ENCODE data around the gene CLPSL2. TPM values are rescaled to one million over a fixed set of nuclear protein-coding genes. Genes with fewer than 3 reads are reported as not detected.

CLPSL2 gene
- total and polyA plus RNA-seq, 11 donors = not detected

DNA sequence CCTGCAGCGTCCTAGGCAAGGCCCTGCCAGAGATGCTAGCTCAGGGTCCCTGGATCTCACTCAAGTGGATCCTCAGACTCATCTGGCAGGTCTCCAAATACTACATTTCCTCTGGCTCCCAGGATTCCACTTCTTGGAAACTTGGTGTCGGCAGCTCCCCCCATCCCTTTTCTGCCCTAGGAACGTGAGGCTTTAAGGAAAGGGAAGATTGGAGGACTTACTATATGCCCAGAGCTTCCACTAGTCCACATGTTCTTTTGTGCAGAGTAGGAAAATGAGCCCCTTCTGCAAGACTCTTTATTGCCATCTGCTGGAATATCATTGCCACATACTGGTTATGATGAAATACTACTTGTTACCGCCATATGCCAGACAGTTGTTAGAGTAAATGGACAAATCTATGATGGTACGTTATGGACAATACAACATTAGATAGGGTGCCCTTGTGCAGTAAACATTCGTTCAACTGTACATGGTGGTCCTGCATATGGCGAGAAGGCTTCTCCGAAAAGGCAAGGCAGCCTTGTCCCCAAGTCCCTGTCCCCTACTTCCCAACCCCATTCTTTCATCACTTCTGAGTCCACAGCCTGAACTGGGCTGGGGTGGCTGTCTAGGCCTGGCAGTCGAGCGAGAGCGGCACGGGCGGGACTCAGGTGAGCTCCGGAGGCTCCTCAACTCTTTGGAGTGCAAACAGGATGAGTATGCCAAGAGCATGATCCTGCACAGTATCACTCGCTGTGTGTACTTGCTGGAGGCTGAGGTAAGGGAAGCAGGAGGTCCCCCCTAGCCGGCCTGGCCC lies 38.8 kb upstream of the CLPSL2 start:
- Histone ChIP-seq H3K4me1 (peaks cover 4 to 46% (median 13%) of the 10 kb centered on the region in 12 donors), H3K27me3 (no peaks in the 10 kb centered on the region), H3K9me3 (no peaks in the 10 kb centered on the region), H3K27ac (peak overlapping the region in 1 of 12 donors; percentile 45), H3K36me3 (no peaks in the 10 kb centered on the region), H3K4me3 (no peak overlapping the region)
- no peak for TF ChIP-seq POLR2A (IDR thresholded peaks at IDR 0.05)
- TF ChIP-seq, protein P1, sequence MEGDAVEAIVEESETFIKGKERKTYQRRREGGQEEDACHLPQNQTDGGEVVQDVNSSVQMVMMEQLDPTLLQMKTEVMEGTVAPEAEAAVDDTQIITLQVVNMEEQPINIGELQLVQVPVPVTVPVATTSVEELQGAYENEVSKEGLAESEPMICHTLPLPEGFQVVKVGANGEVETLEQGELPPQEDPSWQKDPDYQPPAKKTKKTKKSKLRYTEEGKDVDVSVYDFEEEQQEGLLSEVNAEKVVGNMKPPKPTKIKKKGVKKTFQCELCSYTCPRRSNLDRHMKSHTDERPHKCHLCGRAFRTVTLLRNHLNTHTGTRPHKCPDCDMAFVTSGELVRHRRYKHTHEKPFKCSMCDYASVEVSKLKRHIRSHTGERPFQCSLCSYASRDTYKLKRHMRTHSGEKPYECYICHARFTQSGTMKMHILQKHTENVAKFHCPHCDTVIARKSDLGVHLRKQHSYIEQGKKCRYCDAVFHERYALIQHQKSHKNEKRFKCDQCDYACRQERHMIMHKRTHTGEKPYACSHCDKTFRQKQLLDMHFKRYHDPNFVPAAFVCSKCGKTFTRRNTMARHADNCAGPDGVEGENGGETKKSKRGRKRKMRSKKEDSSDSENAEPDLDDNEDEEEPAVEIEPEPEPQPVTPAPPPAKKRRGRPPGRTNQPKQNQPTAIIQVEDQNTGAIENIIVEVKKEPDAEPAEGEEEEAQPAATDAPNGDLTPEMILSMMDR (IDR thresholded peaks at IDR 0.05) = peak; percentile 74 to 92 (median 87)
- DNase-seq = no peak
- WGBS, 4 donors = 53 to 64% (median 59%) methylated on average over 16 of the region's 16 CpGs
- intact Hi-C loops (cut with DNase I) = loop anchor here (1.0 to 5.0 kb wide), 12 partner anchors 49 to 215 kb away; partner anchors contain the start of gene FKBP5 (in 2 of the 10)
- ATAC-seq = peak; percentile 47 to 86 (median 78)

DNA sequence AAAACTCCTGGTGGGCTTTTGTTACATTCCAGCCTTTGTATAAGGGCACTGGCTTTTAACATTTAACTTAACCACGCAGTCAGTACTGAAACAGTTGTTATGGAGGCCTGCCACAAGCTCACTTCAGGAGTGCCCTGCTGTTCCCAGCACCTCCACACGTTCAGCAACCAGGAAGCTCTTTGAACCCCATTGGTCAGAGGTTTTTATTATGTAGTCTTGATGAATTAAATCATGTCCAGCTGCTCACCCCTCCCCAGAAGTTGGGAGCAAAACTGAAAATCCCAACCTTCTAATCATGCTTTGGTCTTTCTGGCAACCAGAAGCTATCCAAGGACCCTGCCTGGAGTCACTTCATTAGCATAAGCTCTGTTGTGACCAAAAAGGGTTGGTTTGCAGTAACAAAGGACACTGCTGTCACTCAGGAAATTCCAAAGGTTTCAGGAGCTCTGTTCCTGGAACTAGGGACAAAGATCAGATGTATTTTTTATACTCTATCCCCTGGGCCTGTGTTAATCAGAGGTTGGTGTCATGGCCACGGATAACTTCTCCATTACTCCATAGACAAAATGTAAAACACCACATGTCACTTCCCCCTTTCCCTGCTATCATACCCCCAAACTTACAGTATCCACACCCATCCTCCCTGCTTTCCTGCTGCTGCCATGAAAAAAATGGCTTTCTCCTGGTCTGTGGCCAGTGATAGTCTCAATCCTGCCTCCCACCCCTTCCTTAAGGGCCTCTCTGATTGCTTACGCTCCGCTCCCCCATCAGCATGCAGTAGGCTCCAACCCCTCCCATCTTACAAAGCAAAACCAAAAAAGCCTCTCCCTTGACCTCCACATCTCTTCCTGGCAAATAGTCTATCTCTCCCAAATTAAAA lies 36.5 kb upstream of the CLPSL2 start:
- peaks cover 0 to 29% (median 5%) of the 10 kb centered on the region in 12 donors for H3K4me1 ChIP-seq
- ATAC-seq = peak; percentile 18 to 50 (median 28)
- no peaks in the 10 kb centered on the region for H3K9me3 ChIP-seq
- H3K4me3 ChIP-seq = no peak overlapping the region
- TF ChIP-seq, protein P1 (IDR thresholded peaks at IDR 0.05) = no peak
- no peak for TF ChIP-seq POLR2A (IDR thresholded peaks at IDR 0.05)
- WGBS, 4 donors = 57 to 69% (median 63%) methylated on average over 5 of the region's 5 CpGs
- no peaks in the 10 kb centered on the region for H3K27me3 ChIP-seq
- intact Hi-C loops (cut with DNase I) = loop anchor here in 3 of 10 donors (5.0 kb wide), 3 partner anchors 53 to 218 kb away; partner anchors contain the start of gene FKBP5 (in 1 of the 3)
- H3K27ac ChIP-seq = peak overlapping the region; percentile 39 to 79 (median 54)
- no peaks in the 10 kb centered on the region for H3K36me3 ChIP-seq
- DNase-seq = no peak

DNA sequence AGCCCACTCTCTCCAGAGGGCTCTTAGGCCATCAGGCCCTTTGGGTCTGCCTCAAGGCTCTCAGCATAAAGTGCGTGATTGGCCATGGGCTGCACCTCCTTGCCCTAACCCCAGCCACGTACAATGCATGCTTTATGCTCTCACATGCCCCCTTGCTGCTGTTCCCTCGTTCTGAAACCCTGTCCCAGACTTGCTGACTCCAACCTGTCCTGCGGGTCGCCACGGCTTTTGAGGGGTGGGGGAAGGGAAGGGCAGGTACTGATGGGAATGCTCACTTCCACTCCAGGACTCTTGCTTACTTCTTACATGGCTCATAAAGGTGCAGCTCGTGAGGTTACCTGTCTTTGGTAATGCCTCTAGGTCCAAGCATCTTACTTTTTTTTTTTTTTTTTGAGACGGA lies 33.6 kb upstream of the CLPSL2 start:
- WGBS, 4 donors = 55 to 61% (median 58%) methylated on average over 8 of the region's 8 CpGs
- TF ChIP-seq, protein P1 (IDR thresholded peaks at IDR 0.05) = no peak
- no peak for TF ChIP-seq POLR2A (IDR thresholded peaks at IDR 0.05)
- H3K36me3 ChIP-seq = no peaks in the 10 kb centered on the region
- H3K27me3 ChIP-seq = no peaks in the 10 kb centered on the region
- peaks cover 0 to 4% (median 0%) of the 10 kb centered on the region in 12 donors for H3K9me3 ChIP-seq
- no peak overlapping the region for H3K27ac ChIP-seq
- intact Hi-C loops (cut with DNase I) = no loop called here
- no peak overlapping the region for H3K4me3 ChIP-seq
- no peak for DNase-seq
- peaks cover 0 to 8% (median 4%) of the 10 kb centered on the region in 12 donors for H3K4me1 ChIP-seq
- no peak for ATAC-seq

- Histone ChIP-seq H3K27ac (no peak overlapping the region), H3K4me3 (no peak overlapping the region), H3K27me3 (no peaks in the 10 kb centered on the region), H3K4me1 (peaks cover 0 to 3% (median under 1%) of the 10 kb centered on the region in 12 donors), H3K9me3 (peaks cover 0 to 8% (median 0%) of the 10 kb centered on the region in 12 donors), H3K36me3 (no peaks in the 10 kb centered on the region)
- ATAC-seq = no peak
- DNase-seq = no peak
- intact Hi-C loops (cut with DNase I) = no loop called here
- no peak for TF ChIP-seq POLR2A (IDR thresholded peaks at IDR 0.05)
- TF ChIP-seq, protein P1 (IDR thresholded peaks at IDR 0.05) = no peak
- 86 to 96% (median 89%) methylated on average over 7 of the region's 7 CpGs for WGBS, 4 donors
These were observed 30.9 kb upstream of the CLPSL2 start for GRCh38 chr6:35745509-35745908.

All from heart left ventricle (tissue), 16 donors.